ENCODE data around the gene DHRS4L2. TPM values are rescaled to one million over a fixed set of nuclear protein-coding genes. Genes with fewer than 3 reads are reported as not detected.
"Not testable (repeated sequence)": the region's sequence is repeated elsewhere in the genome, so short reads cannot be mapped to it uniquely, and the experiment has no call there.

Gene DHRS4L2
- total and polyA plus RNA-seq, 2 donors (not counting 3 experiments of a cell fraction or from before 2014, with no cell fraction given), result 18.2 to 18.5 TPM

DNA sequence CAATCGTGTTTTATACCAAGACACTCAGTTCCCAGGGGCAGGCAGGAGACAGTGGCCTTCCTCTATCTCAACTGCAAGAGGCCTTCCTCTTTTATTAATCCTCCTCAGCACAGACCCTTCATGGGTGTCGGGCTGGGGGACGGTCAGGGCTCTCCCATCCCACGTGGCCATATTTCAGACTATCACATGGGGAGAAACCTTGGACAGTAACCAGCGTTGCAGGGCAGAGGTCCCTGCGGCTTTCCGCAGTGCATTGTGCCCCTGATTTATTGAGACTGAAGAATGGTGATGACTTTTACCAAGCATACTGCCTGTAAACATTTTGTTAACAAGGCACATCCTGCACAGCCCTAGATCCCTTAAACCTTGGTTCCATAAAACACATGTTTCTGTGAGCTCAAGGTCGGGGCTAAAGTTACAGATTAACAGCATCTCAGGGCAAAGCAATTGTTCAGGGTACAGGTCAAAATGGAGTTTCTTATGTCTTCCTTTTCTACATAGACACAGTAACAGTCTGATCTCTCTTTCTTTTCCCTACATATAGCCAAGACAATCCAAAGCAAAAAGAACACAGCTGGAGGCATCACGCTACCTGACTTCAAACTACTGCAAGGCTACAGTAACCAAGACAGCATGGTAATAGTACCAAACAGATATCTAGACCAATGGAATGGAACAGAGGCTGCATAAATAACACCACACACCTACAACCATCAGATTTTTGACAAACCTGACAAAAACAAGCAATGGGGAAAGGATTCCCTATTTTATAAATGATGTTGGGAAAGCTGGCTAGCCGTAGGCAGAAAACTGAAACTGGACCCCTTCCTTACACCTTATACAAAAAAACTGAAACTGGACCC lies 6.5 kb upstream of the DHRS4L2 start:
- H3K9me3 ChIP-seq (replicated peaks; ENCODE audit: control insufficient read depth, insufficient read depth, low read length); FAIRE-seq; H2AFZ ChIP-seq (ENCODE audit: low read depth, low read length); H4K20me1 ChIP-seq (replicated peaks; ENCODE audit: control insufficient read depth, extremely low read depth, insufficient read depth, low read length); BruUV-seq (replicated peaks); H3K9ac ChIP-seq (replicated peaks; ENCODE audit: extremely low read depth, insufficient read depth, low read length); intact Hi-C loops (cut with micrococcal nuclease); H3K4me3 ChIP-seq (replicated peaks in 1 of 3; ENCODE audit: insufficient read depth in 1 of 3, low read depth in 1 of 3, low read length in 3 of 3); H3K4me2 ChIP-seq (ENCODE audit: insufficient read depth, low read length); CTCF ChIA-PET; H3K9me1 ChIP-seq (replicated peaks; ENCODE audit: control insufficient read depth, extremely low read depth, insufficient read depth, low read length); dilution Hi-C loops (cut with MboI; ENCODE audit: extremely low pct_ligation_motif_present, low sequenced_read_pairs); H3K36me3 ChIP-seq (ENCODE audit: control insufficient read depth in 2 of 2, extremely low read depth in 1 of 2, insufficient read depth in 2 of 2, low read length in 2 of 2); H3K27me3 ChIP-seq (ENCODE audit: control insufficient read depth in 2 of 2, insufficient read depth in 2 of 2, low read length in 2 of 2); H3K4me1 ChIP-seq (ENCODE audit: control insufficient read depth, extremely low read depth, insufficient read depth, low read length); POLR2A ChIA-PET; H3K27ac ChIP-seq (ENCODE audit: insufficient read depth, low read depth, low read length); H3K79me2 ChIP-seq (ENCODE audit: control insufficient read depth, insufficient read depth, low read length); DNase-seq (ENCODE audit: low read depth, low spot score): not testable (repeated sequence)

- ChIA-PET POLR2A (no interaction called here), CTCF (no interaction called here)
- no peak overlapping the region for H3K9ac ChIP-seq (replicated peaks; ENCODE audit: extremely low read depth, insufficient read depth, low read length)
- DNase-seq (ENCODE audit: low read depth, low spot score) (no peak), FAIRE-seq (no peak)
- H4K20me1 ChIP-seq (replicated peaks; ENCODE audit: control insufficient read depth, extremely low read depth, insufficient read depth, low read length), result no peaks in the 10 kb centered on the region
- TF ChIP-seq POLR2A (IDR thresholded peaks at IDR 0.05; ENCODE audit: low read depth, low read length), result no peak
- no peak for TF ChIP-seq FOS (IDR thresholded peaks at IDR 0.05; ENCODE audit: borderline replicate concordance, insufficient read depth, low read length)
- no peak for TF ChIP-seq POLR2AphosphoS5 (IDR thresholded peaks at IDR 0.05; ENCODE audit: insufficient read depth, low read depth, low read length)
- TF ChIP-seq MAX (IDR thresholded peaks at IDR 0.05; ENCODE audit: insufficient read depth, insufficient read length), result no peak
- H3K4me1 ChIP-seq (ENCODE audit: control insufficient read depth, extremely low read depth, insufficient read depth, low read length), result peaks cover 4% of the 10 kb centered on the region
- H3K27me3 ChIP-seq (ENCODE audit: control insufficient read depth in 2 of 2, insufficient read depth in 2 of 2, low read length in 2 of 2), result no peaks in the 10 kb centered on the region
- no peaks in the 10 kb centered on the region for H3K9me1 ChIP-seq (replicated peaks; ENCODE audit: control insufficient read depth, extremely low read depth, insufficient read depth, low read length)
- no peak overlapping the region for H3K4me3 ChIP-seq (replicated peaks in 1 of 3; ENCODE audit: insufficient read depth in 1 of 3, low read depth in 1 of 3, low read length in 3 of 3)
- H3K27ac ChIP-seq (ENCODE audit: insufficient read depth, low read depth, low read length), result no peak overlapping the region
- H3K79me2 ChIP-seq (ENCODE audit: control insufficient read depth, insufficient read depth, low read length), result no peaks in the 10 kb centered on the region
- BruUV-seq (replicated peaks), result no TSS peak
- dilution Hi-C loops (cut with MboI; ENCODE audit: extremely low pct_ligation_motif_present, low sequenced_read_pairs) (no loop called here), intact Hi-C loops (cut with micrococcal nuclease) (no loop called here)
- H3K4me2 ChIP-seq (ENCODE audit: insufficient read depth, low read length), result no peak overlapping the region
- H3K9me3 ChIP-seq (replicated peaks; ENCODE audit: control insufficient read depth, insufficient read depth, low read length), result no peaks in the 10 kb centered on the region
- H2AFZ ChIP-seq (ENCODE audit: low read depth, low read length), result no peak overlapping the region
- no peaks in the 10 kb centered on the region for H3K36me3 ChIP-seq (ENCODE audit: control insufficient read depth in 2 of 2, extremely low read depth in 1 of 2, insufficient read depth in 2 of 2, low read length in 2 of 2)
Observed at GRCh38 chr14:23984891-23985602, 3.7 kb upstream of the DHRS4L2 start.

- H3K9ac ChIP-seq (replicated peaks; ENCODE audit: extremely low read depth, insufficient read depth, low read length); dilution Hi-C loops (cut with MboI; ENCODE audit: extremely low pct_ligation_motif_present, low sequenced_read_pairs); DNase-seq (ENCODE audit: low read depth, low spot score); H3K27me3 ChIP-seq (ENCODE audit: control insufficient read depth in 2 of 2, insufficient read depth in 2 of 2, low read length in 2 of 2); H4K20me1 ChIP-seq (replicated peaks; ENCODE audit: control insufficient read depth, extremely low read depth, insufficient read depth, low read length); H3K36me3 ChIP-seq (ENCODE audit: control insufficient read depth in 2 of 2, extremely low read depth in 1 of 2, insufficient read depth in 2 of 2, low read length in 2 of 2); H3K27ac ChIP-seq (ENCODE audit: insufficient read depth, low read depth, low read length); FAIRE-seq; H3K79me2 ChIP-seq (ENCODE audit: control insufficient read depth, insufficient read depth, low read length); H3K9me1 ChIP-seq (replicated peaks; ENCODE audit: control insufficient read depth, extremely low read depth, insufficient read depth, low read length); H3K4me1 ChIP-seq (ENCODE audit: control insufficient read depth, extremely low read depth, insufficient read depth, low read length); POLR2A ChIA-PET; BruUV-seq (replicated peaks); H3K9me3 ChIP-seq (replicated peaks; ENCODE audit: control insufficient read depth, insufficient read depth, low read length): not testable (repeated sequence)
- CTCF ChIA-PET, result interaction anchor here (1.2 kb wide), 1 partner anchor 48 kb away, joined by 4 read pairs; no protein-coding TSS in a partner anchor
- intact Hi-C loops (cut with micrococcal nuclease), result loop anchor here (1.0 kb wide), 1 partner anchor 48 kb away; no protein-coding TSS in a partner anchor
- Histone ChIP-seq H3K4me2 (ENCODE audit: insufficient read depth, low read length) (peak overlapping the region; percentile 36), H2AFZ (ENCODE audit: low read depth, low read length) (peak overlapping the region; percentile 82), H3K4me3 (replicated peaks in 1 of 3; ENCODE audit: insufficient read depth in 1 of 3, low read depth in 1 of 3, low read length in 3 of 3) (peak overlapping the region in 1 of 3 experiments; percentile 41)
Observed at GRCh38 chr14:23988223-23988606, 514 bp upstream of the DHRS4L2 start.
